GM19043 (cell line): Measurements from ENCODE around the gene CELA2A.
"Not testable (repeated sequence)": the region's sequence is repeated elsewhere in the genome, so short reads cannot be mapped to it uniquely, and the experiment has no call there.

Source experiments
- ATAC-seq: cut with Tn5 transposase; IDR thresholded peaks from one replicate; pipeline ENCODE4 v1.9.1; 2021; ENCODE audit warnings: low read depth; ENCODE audit not compliant: unreplicated experiment

CELA2A gene

DNA sequence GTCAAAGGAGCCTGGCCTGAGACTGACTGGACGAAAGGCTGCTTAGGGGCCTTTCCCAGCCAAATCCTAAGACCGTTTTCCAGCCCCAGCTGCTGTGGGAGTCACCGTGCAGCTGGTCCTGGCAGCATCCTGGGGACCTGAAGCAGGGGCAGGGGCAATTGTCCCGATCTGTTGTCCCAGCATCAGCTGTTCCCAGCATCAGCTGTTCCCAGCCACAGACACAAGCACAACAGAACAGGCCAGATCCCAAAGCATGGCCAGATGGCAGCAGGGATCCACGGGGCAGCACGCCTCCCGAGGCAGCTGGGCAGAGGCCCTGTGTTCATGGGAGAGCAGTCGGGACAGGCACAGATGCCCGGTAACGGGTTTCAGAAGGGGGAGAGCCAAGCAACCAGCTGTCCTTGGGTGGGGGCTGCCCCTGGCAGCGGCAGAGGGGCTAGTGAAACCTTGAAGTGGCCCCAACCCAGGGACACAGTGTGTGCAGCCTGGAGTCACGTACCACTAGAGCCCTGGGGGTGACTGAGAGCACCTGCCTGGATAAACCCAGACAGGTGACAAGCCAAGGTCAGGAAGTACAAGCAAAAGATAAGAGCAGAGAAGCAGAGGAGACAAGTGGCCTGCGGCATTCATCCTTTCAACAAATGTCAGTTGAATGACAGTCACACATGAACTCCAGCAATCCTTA is 32.7 kb downstream of the CELA2A start:
- no peak for ATAC-seq

DNA sequence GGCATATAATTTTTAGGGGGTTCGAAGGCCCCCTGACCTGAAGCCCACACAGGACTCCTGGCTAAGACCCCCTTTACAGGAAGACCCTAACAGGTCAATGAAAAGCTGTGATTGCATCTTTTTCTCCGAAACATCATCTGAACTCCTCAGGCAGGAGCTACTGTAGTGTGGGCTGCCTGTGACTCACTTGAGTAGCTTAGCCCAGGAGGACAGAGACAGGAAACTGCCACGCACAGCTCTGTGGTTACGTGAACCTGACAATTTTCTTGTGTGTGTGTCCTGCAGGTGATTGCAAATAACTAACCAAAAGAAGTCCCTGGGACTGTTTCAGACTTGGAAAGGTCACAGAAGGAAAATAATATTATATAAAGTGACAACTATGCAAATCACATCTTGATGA is 34.5 kb downstream of the CELA2A start:
- ATAC-seq, result not testable (repeated sequence)

DNA sequence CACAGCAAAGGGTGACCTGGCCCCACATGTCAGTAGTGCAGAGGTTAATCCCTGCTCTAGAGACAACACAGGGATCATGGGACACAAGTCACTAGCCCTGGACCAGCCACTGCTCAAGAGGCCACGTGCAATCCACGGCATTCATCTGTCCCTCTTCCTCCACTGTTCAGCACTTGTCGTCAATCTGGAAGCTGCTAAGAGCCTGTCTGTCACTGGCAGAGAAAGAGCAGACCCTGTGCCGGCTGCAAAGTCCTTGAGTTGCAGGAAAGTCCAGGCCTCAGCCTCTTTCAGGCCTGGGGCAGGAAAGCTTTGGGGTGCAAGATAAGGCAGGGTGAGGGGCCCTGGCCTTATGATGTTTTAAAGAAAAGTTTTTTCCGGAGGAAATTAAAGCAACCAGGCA is 36.1 kb downstream of the CELA2A start:
- ATAC-seq, result no peak

DNA sequence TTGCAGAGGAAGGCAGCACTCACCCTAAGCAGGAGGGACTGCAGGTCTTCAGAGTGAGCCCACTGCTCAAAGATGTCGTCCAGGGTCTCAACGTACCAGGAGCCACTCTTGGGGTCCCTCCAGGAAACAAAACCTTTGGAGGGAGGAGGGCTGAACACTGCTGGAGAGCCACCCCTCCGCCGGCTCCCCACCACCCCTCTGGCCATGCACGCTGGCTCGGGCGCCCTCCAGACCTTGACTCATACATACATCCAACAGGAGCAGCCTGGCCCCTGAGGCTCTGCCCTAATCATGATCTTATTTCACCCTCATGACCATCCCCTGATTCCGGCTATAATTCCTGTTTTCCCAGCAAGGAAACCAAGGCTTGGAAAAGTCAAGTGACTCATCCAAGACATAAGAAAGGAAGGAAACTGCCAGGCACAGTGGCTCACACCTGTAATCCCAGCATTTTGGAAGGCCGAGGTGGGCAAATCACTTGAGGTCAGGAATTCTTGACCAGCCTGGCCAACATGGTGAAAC is 37.4 kb downstream of the CELA2A start:
- ATAC-seq, result no peak

DNA sequence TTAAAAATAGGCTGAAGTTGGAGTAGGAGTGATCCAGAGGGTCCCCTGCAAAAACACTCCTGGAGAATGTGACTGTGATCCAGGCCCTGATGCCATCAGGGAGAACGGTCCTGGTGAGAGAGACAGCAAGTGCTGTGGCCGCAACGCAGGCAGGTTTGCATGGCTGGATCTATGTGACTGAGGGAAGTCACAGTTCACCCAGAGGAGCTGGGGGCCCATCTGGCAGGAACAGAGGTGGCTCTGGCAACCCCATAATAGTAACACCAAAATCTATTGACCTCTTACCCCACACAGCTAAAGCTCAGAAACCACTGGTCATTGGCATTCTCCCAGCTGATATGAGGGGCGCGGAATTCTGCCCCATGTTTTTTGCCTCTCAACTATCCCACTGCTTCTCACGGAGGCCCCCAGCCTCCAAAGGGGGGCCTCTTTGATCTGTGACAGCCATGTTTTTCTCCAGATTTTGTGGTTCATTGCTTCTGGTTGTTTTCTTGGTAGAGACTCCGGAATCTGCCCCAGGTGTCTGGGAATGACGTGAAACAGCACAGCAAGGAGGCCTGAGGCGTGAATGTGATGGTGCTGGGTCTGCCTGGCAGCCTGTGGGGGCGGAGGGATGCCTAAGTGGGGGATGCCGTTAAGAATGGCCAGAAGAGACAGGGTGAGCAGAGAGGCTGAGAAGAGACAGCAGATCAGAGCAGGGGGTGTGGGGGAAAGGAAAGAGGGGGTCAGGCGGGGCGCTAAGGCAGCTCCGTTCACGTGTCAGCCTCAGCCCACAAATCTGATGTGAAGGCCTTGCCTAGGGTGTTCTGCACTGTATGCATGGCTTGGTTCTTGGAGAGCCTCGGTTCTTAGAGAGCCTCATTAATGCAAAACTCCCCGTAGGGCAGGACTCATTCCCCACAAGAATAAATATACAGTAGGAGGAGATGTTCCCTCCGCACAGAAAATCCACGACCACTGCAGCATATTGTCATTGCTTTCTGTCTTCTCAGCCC is 43.9 kb downstream of the CELA2A start:
- ATAC-seq, result no peak

DNA sequence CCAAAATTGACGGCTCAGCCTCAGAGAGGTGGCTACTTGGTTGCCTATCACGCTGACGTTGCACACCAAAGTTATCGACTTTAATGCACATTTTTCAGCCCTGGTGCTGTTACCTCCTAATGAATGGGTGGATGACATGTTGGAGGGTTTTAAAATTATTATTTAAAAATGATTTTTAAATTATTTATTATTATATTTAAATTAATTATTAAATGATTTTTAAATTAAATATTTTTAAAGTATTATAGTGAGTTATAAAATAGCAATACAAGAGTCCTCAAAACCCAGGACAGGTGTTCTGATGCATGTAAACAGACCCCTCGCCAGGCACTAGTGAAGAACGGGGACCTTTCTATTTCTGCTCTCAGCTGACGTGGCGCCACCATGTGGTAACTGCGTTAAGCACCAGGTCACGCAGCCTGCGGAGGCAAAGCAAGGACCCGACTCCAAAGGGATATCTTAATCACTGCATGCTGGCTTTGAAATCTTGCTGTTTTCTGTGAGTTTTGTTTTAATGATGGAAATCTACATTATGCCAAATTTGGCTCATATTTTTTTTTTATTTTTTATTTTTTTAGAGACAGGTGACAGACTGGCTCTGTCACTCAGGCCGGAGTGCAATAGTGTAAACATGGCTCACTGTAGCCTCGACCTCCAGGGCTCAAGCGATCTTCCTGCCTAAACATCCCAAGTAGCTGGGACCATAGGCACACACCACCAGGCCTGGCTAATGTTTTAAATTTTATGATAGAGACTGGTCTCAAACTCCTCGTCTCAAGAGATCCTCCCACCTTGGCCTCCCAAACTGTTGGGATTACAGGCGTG is 44.9 kb downstream of the CELA2A start:
- ATAC-seq, result no peak

GRCh38 chr1:15504436-15504835 is 47.9 kb downstream of the CELA2A start:
- ATAC-seq, result no peak

DNA sequence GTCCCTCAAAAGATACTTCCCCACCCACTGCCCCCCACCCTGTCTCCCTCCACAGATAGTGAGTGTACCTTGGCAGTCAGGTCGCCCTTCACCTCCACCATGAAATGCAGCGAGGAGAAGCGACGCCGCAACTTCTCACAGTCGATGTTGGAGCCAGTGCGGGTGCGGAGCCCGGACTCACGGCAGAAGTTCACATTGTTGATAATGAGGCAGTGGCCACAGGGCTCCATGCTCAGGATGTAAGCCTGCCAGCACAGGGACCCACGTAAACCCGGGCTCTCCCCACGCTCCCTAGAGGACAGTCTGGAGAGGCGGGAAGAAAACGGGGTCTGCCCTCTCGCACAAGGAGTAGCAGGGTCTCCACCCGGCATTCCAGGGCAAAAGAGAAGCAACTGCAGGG is 50.3 kb downstream of the CELA2A start:
- no peak for ATAC-seq

DNA sequence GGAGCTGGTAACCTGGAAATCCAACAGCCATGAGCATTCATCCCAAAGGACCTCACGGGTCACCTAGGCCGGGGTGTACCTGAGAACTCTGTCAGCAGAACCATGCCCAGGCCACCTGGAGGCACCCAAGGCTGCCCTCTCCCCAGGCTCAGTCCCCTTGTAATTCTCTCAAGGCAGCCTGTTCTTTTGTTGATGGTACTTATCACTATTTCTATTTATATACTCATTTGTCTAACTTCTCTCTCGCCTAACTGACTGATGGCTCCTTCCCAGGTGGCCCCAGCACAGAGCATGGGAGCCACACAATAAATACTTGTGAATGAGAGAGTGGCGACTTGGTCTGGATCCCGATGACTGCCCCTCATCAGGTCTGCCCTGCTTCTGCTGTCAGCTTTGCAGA is 50.7 kb downstream of the CELA2A start:
- no peak for ATAC-seq

DNA sequence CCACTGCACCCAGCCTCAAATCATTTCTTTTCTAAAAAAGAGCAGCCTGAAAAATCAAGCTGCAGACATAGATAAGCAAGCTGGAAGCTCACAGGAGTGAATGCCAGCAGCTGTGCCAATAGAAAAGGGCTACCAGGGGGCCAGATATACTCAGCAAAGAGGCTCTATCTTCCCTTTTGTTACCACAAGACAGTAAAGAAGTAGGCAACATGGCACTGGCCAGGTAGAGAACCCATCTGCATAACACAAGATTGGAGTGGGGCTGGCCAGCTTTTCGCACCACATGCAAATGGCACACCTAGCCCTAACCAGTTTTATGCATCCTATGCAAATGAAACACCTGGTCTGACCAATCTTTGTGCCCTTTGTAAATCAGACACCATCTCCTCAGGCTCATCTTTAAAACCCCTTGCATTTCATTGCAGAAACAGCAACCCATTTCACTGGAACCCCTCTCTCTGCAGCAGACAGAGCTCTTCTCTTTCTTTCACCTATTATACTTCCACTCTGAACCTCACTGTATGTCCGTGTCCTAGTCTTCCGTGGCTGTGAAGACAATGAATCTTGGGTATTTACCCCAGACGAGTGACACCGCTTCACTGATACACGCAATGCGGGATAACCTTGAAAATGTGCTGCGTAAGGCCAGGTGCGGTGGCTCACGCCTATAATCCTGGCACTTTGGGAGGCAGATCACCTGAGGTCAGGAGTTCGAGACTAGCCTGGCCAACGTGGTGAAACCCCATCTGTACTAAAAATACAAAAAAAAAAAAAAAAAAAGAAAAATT is 52.4 kb downstream of the CELA2A start:
- no peak for ATAC-seq

DNA sequence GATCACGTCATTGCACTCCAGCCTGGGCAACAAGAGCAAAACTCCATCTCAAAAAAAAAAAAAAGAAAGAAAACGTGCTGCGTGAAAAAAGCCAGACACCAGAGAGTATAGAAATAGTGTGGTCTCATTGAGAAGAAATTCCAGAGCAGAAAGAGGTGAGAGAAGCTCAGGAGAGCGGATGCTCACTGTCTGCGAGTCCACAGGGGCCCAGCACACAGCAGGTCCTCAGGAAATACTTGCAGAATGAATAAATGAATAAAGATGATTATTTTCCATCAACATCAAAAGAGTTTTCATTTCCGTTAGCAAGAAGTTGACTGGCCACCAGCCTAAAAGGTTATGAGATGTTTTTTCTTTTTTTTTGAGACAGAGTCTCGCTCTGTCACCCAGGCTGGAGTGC is 53.1 kb downstream of the CELA2A start:
- ATAC-seq, result no peak

GRCh38 chr1:15510611-15511405 is 54.3 kb downstream of the CELA2A start:
- ATAC-seq, result no peak

DNA sequence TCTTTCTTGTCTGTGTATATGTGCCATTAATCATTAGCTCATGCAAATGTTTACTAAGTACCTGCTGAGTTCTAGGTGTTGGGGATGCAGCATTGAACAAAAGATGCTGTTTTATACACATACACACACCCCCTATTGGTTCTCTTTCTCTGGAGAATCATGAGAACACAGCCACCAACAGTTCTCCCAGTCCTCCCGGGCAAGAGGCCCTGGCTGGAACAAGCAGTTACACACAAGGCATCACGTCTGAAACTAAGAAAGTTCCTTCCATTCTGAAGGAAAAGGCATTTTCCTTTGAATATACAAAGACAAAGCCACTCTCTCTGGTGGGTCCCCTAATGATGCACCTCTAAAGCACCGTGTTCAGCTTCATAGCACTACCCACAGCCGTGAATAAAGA is 56.7 kb downstream of the CELA2A start:
- ATAC-seq, result no peak

DNA sequence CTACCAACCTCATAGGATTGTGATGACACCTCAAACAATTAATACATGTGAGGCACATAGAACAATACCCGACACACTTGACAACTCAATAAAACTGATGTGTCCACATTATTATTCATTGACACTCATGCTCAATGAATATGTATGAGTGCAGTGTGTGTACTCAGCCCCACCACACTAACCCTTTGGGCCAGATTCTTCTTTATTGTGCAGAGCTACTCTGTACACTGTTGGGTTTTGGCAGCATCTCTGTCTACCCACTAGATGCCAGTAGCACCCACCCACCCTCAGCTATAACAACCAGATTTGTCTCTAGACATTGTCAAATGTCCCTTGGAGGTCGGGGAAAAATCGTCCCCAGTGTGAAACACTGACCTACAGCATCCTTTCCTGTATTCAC is 57.4 kb downstream of the CELA2A start:
- no peak for ATAC-seq

DNA sequence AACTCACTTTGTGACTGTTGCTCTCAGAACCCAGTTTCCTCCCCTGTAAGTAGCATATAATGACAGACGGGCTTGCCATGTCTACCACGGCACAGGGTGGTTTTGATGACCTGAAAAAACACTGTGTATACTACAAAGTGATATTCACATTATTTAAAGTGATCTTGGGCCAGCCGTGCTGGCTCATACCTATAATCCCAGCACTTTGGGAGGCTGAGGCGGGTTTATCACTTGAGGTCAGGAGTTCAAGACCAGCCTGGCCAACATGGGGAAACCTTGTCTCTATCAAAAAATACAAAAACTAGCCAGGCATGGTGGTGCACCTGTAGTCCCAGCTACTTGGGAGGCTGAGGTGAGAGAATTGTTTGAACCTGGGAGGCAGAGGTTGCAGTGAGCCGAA is 58.0 kb downstream of the CELA2A start:
- ATAC-seq, result not testable (repeated sequence)

DNA sequence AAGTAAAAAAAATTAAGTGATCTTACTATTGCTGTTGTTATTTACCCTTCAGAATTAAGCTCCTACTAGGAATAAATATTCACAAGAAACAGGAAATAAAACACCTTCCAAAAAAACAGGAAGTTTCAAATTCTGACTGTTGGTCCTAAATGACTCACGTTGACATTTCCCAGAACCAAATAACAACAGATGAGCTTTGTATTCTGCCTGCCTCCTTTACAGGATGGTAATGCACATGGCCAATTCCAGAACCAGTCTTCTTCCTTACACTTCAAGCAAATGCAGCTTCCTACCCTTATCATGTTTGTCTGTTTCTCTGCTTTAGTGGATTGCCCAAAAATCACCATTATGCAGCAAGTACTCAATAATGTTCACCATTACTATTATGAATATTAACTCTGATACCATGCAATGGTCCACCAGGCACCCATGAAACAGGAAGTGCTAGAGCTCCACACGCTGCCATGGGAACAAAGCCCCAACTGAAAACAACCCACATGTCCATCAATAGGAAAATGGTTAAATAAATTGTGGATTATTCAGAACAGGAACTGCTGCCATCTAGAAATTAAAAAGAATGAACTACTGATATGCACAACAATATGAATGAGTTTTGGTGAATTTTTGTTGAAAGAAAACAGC is 58.6 kb downstream of the CELA2A start:
- no peak for ATAC-seq

GRCh38 chr1:15519625-15520024 is 63.1 kb downstream of the CELA2A start:
- ATAC-seq, result no peak

DNA sequence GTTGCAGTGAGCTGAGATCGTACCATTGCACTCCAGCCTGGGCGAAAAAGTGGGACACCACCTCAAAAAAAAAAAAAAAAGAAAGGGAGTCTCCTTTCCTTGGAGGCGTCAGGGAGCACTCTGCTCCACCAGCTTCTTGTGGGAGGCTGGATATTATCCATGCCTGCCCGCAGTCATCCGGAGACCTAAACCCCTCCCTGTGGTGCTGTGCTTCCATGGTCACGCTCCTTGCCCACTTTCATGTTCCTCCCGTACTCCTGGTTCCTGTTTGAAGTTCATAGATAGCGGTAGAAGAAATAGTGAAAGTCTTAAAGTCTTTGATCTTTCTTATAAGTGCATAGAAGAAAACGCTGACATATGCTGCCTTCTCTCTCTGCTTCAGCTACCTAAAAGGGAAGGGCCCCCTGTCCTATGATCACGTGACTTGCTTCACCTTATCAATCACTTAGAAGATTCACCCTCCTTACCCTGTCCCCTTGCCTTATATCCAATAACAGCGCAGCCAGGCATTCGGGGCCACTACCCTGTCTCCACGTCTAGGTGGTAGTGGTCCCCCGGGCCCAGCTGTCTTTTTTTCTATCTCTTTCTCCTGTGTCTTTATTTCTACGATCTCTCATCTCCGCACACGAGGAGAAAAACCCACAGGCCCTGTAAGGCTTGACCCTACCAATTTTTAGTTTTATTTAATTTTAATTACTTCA is 64.8 kb downstream of the CELA2A start:
- ATAC-seq, result not testable (repeated sequence)
